Kidney (tissue), 14 donors: ENCODE data around the gene WBP11. TPM values are rescaled to one million over a fixed set of nuclear protein-coding genes. Genes with fewer than 3 reads are reported as not detected.

Experiments used
- DNase-seq, 5 donors: peaks; one replicate each; pipeline ENCODE4 v3.0.0-alpha.2; 2013 to 2020
- FAIRE-seq: peaks from 2 replicates; lab custom pipeline; 2012; peaks lifted over from hg19 to GRCh38; lab: Jason Lieb, UNC
- H3K27ac ChIP-seq, 2 donors: one replicate each; pipeline ENCODE4 v1.7.0; 2013; ENCODE audit warnings: low read depth in 2 of 2, low read length in 2 of 2, inconsistent platforms in 1 of 2
- H3K27me3 ChIP-seq: one replicate; pipeline ENCODE4 v1.7.1; 2013; ENCODE audit warnings: low read length, inconsistent platforms; ENCODE audit not compliant: control insufficient read depth, insufficient read depth
- H3K36me3 ChIP-seq, 3 donors: one replicate each; pipeline versions ENCODE4 v1.7.0 to v1.7.1; 2013; ENCODE audit warnings: low read length in 3 of 3, control low read depth in 1 of 3, inconsistent platforms in 1 of 3; ENCODE audit not compliant: insufficient read depth in 3 of 3, control insufficient read depth in 2 of 3
- H3K4me1 ChIP-seq, 3 donors: one replicate each; pipeline versions ENCODE4 v1.7.0 to v1.7.1; 2013; ENCODE audit warnings: low read length in 3 of 3, inconsistent platforms in 1 of 3, low read depth in 1 of 3; ENCODE audit not compliant: control insufficient read depth in 2 of 3, insufficient read depth in 2 of 3
- H3K4me3 ChIP-seq, 3 donors: one replicate each; pipeline versions ENCODE4 v1.7.0 to v1.8.1; 2013; ENCODE audit warnings: low read length in 3 of 3, control low read depth in 1 of 3, inconsistent platforms in 1 of 3
- H3K9ac ChIP-seq, 3 donors: one replicate each; pipeline versions ENCODE4 v1.7.0 to v1.7.1; 2013; ENCODE audit warnings: low read length in 3 of 3, control low read depth in 1 of 3, inconsistent platforms in 1 of 3
- H3K9me3 ChIP-seq, 3 donors: one replicate each; pipeline versions ENCODE4 v1.7.0 to v1.7.1; 2013; ENCODE audit warnings: low read length in 3 of 3, control low read depth in 1 of 3, inconsistent platforms in 1 of 3; ENCODE audit not compliant: control insufficient read depth in 2 of 3, insufficient read depth in 1 of 3
- intact Hi-C: fragments of 100-400 bp; cut with DNase I; formaldehyde crosslinking; loops from one replicate; pipeline ENCODE4 v1.11.1; 2022
- polyA plus RNA-seq: library from polyadenylated mRNA; stranded (reverse); fragments of 350-450 nt; fragmentation: Illumina TruSeq; extraction: RNeasy Lipid Tissue Mini Kit (QIAGEN cat#74804); gene quantifications from one replicate; pipeline ENCODE4 v1.2.3, GENCODE V29; 2014; ENCODE audit warnings: low read depth, low replicate concordance; ENCODE audit not compliant: insufficient read depth
- total RNA-seq: library from RNA; stranded (reverse); fragmentation: NEBNext Ultra II Directional; extraction: Animal tissue kit (Norgen Biotek cat#: 25700); gene quantifications from one replicate; pipeline ENCODE4 v1.2.1, GENCODE V29; 2021
- TF ChIP-seq, protein P1 (sequence below): IDR thresholded peaks from 3 replicates; pipeline ENCODE4 v1.5.1; 2012; ENCODE audit warnings: mild to moderate bottlenecking, moderate library complexity, borderline replicate concordance; ENCODE audit not compliant: insufficient read depth; ENCODE audit errors: extremely low read depth
- donor health status: control.
- donor health status: control.
- donor health status: control.
- donor health status: control.
- donor health status: control.
- donor health status: DM: yes; HTN: yes; CAD: no.
- donor health status: Normal renal cell carcinoma (clear cell type).

Gene WBP11
- total and polyA plus RNA-seq, 2 donors from 2014 or later: 17.6 to 55.5 TPM

DNA sequence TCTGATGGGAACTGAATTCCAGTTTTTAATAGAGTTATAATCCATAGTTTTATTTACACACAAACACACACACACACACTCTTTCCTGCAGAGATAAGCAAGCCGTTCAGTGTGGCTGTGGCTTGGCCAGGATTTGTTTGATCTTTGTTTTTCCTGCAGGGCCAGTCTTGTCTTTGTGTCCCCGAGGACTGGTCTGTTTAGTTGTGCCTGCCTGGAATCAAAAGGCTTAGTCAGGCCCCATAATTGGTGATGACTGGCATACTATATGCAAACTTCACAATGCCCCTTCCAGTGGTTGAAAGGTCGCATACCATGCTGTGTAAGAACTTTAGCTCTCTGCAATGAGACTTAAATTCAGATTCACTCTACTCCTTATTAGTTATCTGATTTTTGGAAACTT, 26.0 kb downstream of the WBP11 start:
- no peaks in the 10 kb centered on the region for H3K9me3 ChIP-seq
- H3K4me1 ChIP-seq: peaks cover 0 to 4% (median 3%) of the 10 kb centered on the region in 3 donors
- DNase-seq: no peak
- TF ChIP-seq, protein P1, sequence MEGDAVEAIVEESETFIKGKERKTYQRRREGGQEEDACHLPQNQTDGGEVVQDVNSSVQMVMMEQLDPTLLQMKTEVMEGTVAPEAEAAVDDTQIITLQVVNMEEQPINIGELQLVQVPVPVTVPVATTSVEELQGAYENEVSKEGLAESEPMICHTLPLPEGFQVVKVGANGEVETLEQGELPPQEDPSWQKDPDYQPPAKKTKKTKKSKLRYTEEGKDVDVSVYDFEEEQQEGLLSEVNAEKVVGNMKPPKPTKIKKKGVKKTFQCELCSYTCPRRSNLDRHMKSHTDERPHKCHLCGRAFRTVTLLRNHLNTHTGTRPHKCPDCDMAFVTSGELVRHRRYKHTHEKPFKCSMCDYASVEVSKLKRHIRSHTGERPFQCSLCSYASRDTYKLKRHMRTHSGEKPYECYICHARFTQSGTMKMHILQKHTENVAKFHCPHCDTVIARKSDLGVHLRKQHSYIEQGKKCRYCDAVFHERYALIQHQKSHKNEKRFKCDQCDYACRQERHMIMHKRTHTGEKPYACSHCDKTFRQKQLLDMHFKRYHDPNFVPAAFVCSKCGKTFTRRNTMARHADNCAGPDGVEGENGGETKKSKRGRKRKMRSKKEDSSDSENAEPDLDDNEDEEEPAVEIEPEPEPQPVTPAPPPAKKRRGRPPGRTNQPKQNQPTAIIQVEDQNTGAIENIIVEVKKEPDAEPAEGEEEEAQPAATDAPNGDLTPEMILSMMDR: no peak
- no peaks in the 10 kb centered on the region for H3K36me3 ChIP-seq
- H3K27ac ChIP-seq: no peak overlapping the region
- no peak overlapping the region for H3K4me3 ChIP-seq
- H3K9ac ChIP-seq: no peak overlapping the region
- FAIRE-seq: no peak
- intact Hi-C loops: no loop called here
- H3K27me3 ChIP-seq: no peaks in the 10 kb centered on the region

DNA sequence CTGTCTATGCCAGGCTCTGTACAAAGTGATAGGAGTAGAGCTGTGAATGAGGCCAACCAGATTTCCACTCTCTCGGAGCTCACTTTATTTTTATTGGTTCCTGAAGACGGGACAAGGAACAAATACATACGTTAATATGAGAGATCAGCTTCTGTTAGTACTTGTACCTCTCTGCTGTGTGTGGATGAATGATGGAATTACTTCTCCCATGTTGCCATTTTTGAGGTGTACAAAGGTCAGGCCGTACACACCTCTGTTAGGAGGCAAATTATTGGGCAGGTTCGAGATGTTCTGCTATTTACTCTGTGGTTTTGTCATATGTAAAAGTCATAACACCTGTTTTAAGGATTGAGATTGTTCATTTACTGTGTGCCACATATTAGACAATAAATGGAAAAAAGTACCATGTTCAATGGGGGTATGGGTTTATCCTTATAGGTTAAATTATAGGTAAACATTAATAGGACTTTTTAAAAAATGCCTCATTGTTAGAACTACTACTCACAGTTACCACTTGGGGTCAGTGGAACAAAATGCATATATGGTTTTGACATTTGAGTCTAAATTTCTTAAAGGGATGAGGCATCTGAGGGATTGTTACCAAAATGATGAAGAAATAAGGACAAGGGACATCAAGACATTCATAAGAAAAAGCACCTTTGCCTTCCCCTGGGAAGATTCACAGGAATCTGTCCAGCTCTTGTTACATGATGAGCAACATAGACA, 26.9 kb downstream of the WBP11 start:
- TF ChIP-seq, protein P1: no peak
- Histone ChIP-seq H3K36me3 (no peaks in the 10 kb centered on the region), H3K9ac (peak overlapping the region in 1 of 3 donors; percentile 5), H3K4me1 (peaks cover 3 to 6% (median 3%) of the 10 kb centered on the region in 3 donors), H3K9me3 (no peaks in the 10 kb centered on the region), H3K27me3 (no peaks in the 10 kb centered on the region), H3K4me3 (no peak overlapping the region), H3K27ac (no peak overlapping the region)
- FAIRE-seq (no peak), DNase-seq (peak in 1 of 5 donors; percentile 39)
- intact Hi-C loops: no loop called here

DNA sequence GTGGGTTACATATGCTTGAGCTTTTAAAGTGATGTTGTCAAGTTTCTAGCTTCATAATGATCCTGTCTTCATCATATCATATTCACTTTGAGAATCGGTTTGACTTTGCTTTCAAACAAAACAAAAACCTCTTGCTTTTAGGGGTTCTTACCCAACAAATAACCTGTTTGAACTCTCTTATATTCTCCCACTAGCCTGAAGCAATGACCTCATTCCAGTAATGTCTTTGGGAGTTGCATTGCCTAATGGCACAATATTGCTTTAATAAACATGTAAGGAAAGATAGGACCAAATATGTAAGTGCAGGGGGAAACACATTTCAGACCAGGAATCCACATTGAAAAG, 27.7 kb downstream of the WBP11 start:
- FAIRE-seq: no peak

More for the DNA sequence above, 27.7 kb downstream of the WBP11 start:
- Histone ChIP-seq H3K36me3 (no peaks in the 10 kb centered on the region), H3K27me3 (no peaks in the 10 kb centered on the region), H3K4me3 (peak overlapping the region; percentile 66 to 81 (median 77)), H3K4me1 (peaks cover 3 to 6% (median 3%) of the 10 kb centered on the region in 3 donors), H3K9me3 (no peaks in the 10 kb centered on the region), H3K27ac (peak overlapping the region; percentile 95 to 96), H3K9ac (peak overlapping the region in 2 of 3 donors; percentile 74 to 92)
- TF ChIP-seq, protein P1: no peak
- intact Hi-C loops: no loop called here
- peak in 1 of 5 donors; percentile 31 for DNase-seq
